SK-N-SH treated with all-trans-retinoic acid at 6 μM for 48 hours (cell line): ENCODE results near the gene TSHZ3.

Source experiments
- ARNTL ChIP-seq: fragments of 450-650 bp; formaldehyde crosslinking; IDR thresholded peaks from 2 replicates; pipeline ENCODE4 v1.5.0; 2020; ENCODE audit warnings: low read depth, mild to moderate bottlenecking, moderate library complexity, borderline replicate concordance
- GLIS3 ChIP-seq: fragments of 250-450 bp; sonication (Bioruptor Pico); IDR thresholded peaks from 2 replicates; pipeline ENCODE4 v1.5.0; 2020; ENCODE audit warnings: mild to moderate bottlenecking, moderate library complexity
- PATZ1 ChIP-seq: fragments of 250-450 bp; sonication (Bioruptor Pico); IDR thresholded peaks from 2 replicates; pipeline ENCODE4 v1.8.0; 2020; ENCODE audit warnings: mild to moderate bottlenecking, moderate library complexity, borderline replicate concordance
- RARB ChIP-seq: fragments of 250-450 bp; sonication (Bioruptor Pico); IDR thresholded peaks from 2 replicates; pipeline ENCODE4 v1.8.0; 2021; ENCODE audit warnings: mild to moderate bottlenecking, moderate library complexity
- ZFP3 ChIP-seq: fragments of 250-450 bp; sonication (Bioruptor Pico); IDR thresholded peaks from 2 replicates; pipeline ENCODE4 v1.5.0; 2020; ENCODE audit warnings: mild to moderate bottlenecking, moderate library complexity
- ZNF565 ChIP-seq: fragments of 450-650 bp; formaldehyde crosslinking; conservative IDR thresholded peaks from 2 replicates; pipeline ENCODE4 v1.5.0; 2020; ENCODE audit warnings: low read depth, mild to moderate bottlenecking, moderate library complexity
- ZNF8 ChIP-seq: fragments of 450-650 bp; formaldehyde crosslinking; IDR thresholded peaks from 2 replicates; pipeline ENCODE4 v1.5.0; 2020; ENCODE audit warnings: mild to moderate bottlenecking, moderate library complexity

- TF ChIP-seq PATZ1 (CRISPR knock-in tag) (no peak), RARB (CRISPR knock-in tag) (no peak), ZNF565 (CRISPR knock-in tag) (no peak), GLIS3 (CRISPR knock-in tag) (no peak), ZFP3 (CRISPR knock-in tag) (no peak), ZNF8 (CRISPR knock-in tag) (no peak), ARNTL (CRISPR knock-in tag) (no peak)
These were observed 100.0 kb downstream of the TSHZ3 start for GRCh38 chr19:31249217-31249616.
